K562 (cell line): ENCODE measurements around the gene IMPDH2. TPM values are rescaled to one million over a fixed set of nuclear protein-coding genes. Genes with fewer than 3 reads are reported as not detected.

ENCODE experiments used
- ADNP ChIP-seq: fragments of 200-800 bp; sonication (Bioruptor generic); IDR thresholded peaks from 2 replicates; pipeline ENCODE4 v1.6.1; 2016; ENCODE audit warnings: missing genetic modification characterization, missing compliant biosample characterization
- ARID2 ChIP-seq: fragments of 450-650 bp; IDR thresholded peaks from 2 replicates; pipeline ENCODE4 v1.6.1; 2017; ENCODE audit warnings: antibody characterized with exemption, mild to moderate bottlenecking
- ATF1 ChIP-seq, 2 experiments: fragments of 450-650 bp in 1 of 2; IDR thresholded peaks; 2 replicates each; pipeline ENCODE4 v1.6.1; 2016; ENCODE audit warnings: missing compliant biosample characterization in 1 of 2, missing genetic modification characterization in 1 of 2
- CLOCK ChIP-seq: fragments of 250-450 bp; sonication (Bioruptor Pico); IDR thresholded peaks from 2 replicates; pipeline ENCODE4 v1.4.0; 2020; ENCODE audit warnings: mild to moderate bottlenecking, moderate library complexity, borderline replicate concordance
- CTCFL ChIP-seq: IDR thresholded peaks from 2 replicates; pipeline ENCODE4 v1.6.1; 2011; ENCODE audit warnings: borderline replicate concordance, low read depth, mild to moderate bottlenecking, moderate library complexity, low read length; ENCODE audit not compliant: insufficient read depth, poor library complexity, severe bottlenecking
- E2F3 ChIP-seq: fragments of 250-450 bp; sonication (Bioruptor Pico); IDR thresholded peaks from 2 replicates; pipeline ENCODE4 v1.4.0; 2020; ENCODE audit warnings: mild to moderate bottlenecking
- E2F5 ChIP-seq: sonication (generic); formaldehyde crosslinking; IDR thresholded peaks from 2 replicates; pipeline ENCODE4 v1.8.0; 2022; ENCODE audit warnings: mild to moderate bottlenecking, missing genetic modification reagents
- ERF ChIP-seq: fragments of 450-650 bp; formaldehyde crosslinking; IDR thresholded peaks from 2 replicates; pipeline ENCODE4 v1.4.0; 2020; ENCODE audit warnings: mild to moderate bottlenecking, mixed read lengths
- ETV5 ChIP-seq: sonication (generic); formaldehyde crosslinking; IDR thresholded peaks from 2 replicates; pipeline ENCODE4 v1.4.0; 2020; ENCODE audit warnings: low read depth, mild to moderate bottlenecking, missing genetic modification reagents
- GATAD2A ChIP-seq: fragments of 450-650 bp; IDR thresholded peaks from 2 replicates; pipeline ENCODE4 v1.6.1; 2017
- KLF13 ChIP-seq: fragments of 450-650 bp; IDR thresholded peaks from 2 replicates; pipeline ENCODE4 v1.6.1; 2016; ENCODE audit warnings: missing genetic modification characterization, low read depth, mild to moderate bottlenecking, missing compliant biosample characterization, moderate library complexity, borderline replicate concordance
- MAZ ChIP-seq, 2 experiments: fragments of 450-650 bp in 1 of 2; sonication (generic) in 1 of 2; formaldehyde crosslinking; IDR thresholded peaks in 1 of 2; conservative IDR thresholded peaks in 1 of 2; 2 replicates each; pipeline versions ENCODE4 v1.4.0 to v1.5.0; 2020; ENCODE audit warnings: mild to moderate bottlenecking in 1 of 2, missing genetic modification reagents in 1 of 2
- MXI1 ChIP-seq: IDR thresholded peaks from 2 replicates; pipeline ENCODE4 v1.6.1; 2011; ENCODE audit warnings: low read depth, mild to moderate bottlenecking, improper control_type of control experiment, low read length
- NR3C1 ChIP-seq: sonication (generic); formaldehyde crosslinking; IDR thresholded peaks from 2 replicates; pipeline ENCODE4 v1.8.1; 2022; ENCODE audit warnings: missing genetic modification reagents
- POLR2G ChIP-seq: fragments of 200-400 bp; formaldehyde crosslinking; IDR thresholded peaks from 2 replicates; pipeline ENCODE4 v1.6.1; 2017; ENCODE audit warnings: low read depth, mild to moderate bottlenecking, antibody characterized with exemption, low read length, moderate library complexity
- RNF219 ChIP-seq: fragments of 250-450 bp; sonication (Bioruptor Pico); IDR thresholded peaks from 2 replicates; pipeline ENCODE4 v1.5.0; 2022; ENCODE audit warnings: mild to moderate bottlenecking
- U2AF1 ChIP-seq: fragments of 200-400 bp; formaldehyde crosslinking; optimal IDR thresholded peaks from 2 replicates; pipeline ENCODE3; 2017; ENCODE audit warnings: mild to moderate bottlenecking, low read depth, low read length, moderate library complexity
- ZBTB17 ChIP-seq: fragments of 450-650 bp; formaldehyde crosslinking; IDR thresholded peaks from 2 replicates; pipeline ENCODE4 v1.4.0; 2020; ENCODE audit warnings: mild to moderate bottlenecking
- ZNF707 ChIP-seq: fragments of 250-450 bp; sonication (Bioruptor Pico); conservative IDR thresholded peaks from 2 replicates; pipeline ENCODE4 v1.8.0; 2022; ENCODE audit warnings: inconsistent platforms, mild to moderate bottlenecking, moderate library complexity
- polyA plus RNA-seq, 8 experiments: library from polyadenylated mRNA; depleted of rRNA in 4 of 8; stranded (reverse) in 5 of 8; unstranded in 3 of 8; fragments of >200 nt; fragmentation: Nextera tagmentation in 2 of 8; fragmentation: Illumina TruSeq in 1 of 8; extraction: Ambion mirVana in 2 of 8; extraction: Trizol in 1 of 8; gene quantifications; 2 replicates each; pipeline versions ENCODE4 v1.2.1 to v1.2.3, GENCODE V29; 2011 to 2014; ENCODE audit warnings: inconsistent platforms in 1 of 8, missing spikeins in 1 of 8
- total RNA-seq, 7 experiments: library from RNA; depleted of rRNA in 6 of 7; stranded (reverse); fragments of >200 nt in 6 of 7; fragmentation: Illumina TruSeq in 2 of 7; extraction: Trizol in 2 of 7; gene quantifications; 2 replicates each; pipeline versions ENCODE4 v1.2.1 to v1.2.3, GENCODE V29; 2011 to 2021; ENCODE audit warnings: low replicate concordance in 1 of 7

The IMPDH2 gene
- total and polyA plus RNA-seq, 9 of the 15 experiments (the other 6 are each of a cell fraction or from before 2014, with no cell fraction given): 318 to 507 (median 366) TPM

- no peak for TF ChIP-seq CLOCK (CRISPR knock-in tag)
- no peak for TF ChIP-seq ADNP (tag)
- peak; percentile 31; the same call in 1 of the 2 replicates for TF ChIP-seq E2F5
- peak; percentile 71 for TF ChIP-seq U2AF1
- no peak for TF ChIP-seq GATAD2A
- TF ChIP-seq ARID2: no peak
- TF ChIP-seq CTCFL: no peak
- TF ChIP-seq POLR2G: peak; percentile 86
- TF ChIP-seq ZNF707 (CRISPR knock-in tag): no peak
- 0 out of 2 replicates have a peak, but pooled peaks have one; percentile 41 for TF ChIP-seq ERF
- 0 out of 2 replicates have a peak, but pooled peaks have one; percentile 50 for TF ChIP-seq NR3C1
- 0 out of 2 replicates have a peak, but pooled peaks have one; percentile 13 for TF ChIP-seq KLF13 (tag)
- TF ChIP-seq ATF1 (CRISPR knock-in tag; IDR thresholded peaks at IDR 0.05): peak; percentile 47; the same call in 1 of the 2 replicates
- TF ChIP-seq ATF1 (tag; IDR thresholded peaks at IDR 0.05): peak; percentile 93
- peak; percentile 59; the same call in 1 of the 2 replicates for TF ChIP-seq ETV5 (CRISPR knock-in tag)
- peak; percentile 74; the same call in 1 of the 2 replicates for TF ChIP-seq MXI1
- TF ChIP-seq ZBTB17 (CRISPR knock-in tag): 0 out of 2 replicates have a peak, but pooled peaks have one; percentile 12
- TF ChIP-seq RNF219 (CRISPR knock-in tag): no peak
- TF ChIP-seq E2F3 (CRISPR knock-in tag): no peak
- TF ChIP-seq MAZ (CRISPR knock-in tag; conservative IDR thresholded peaks at IDR 0.05 in 1 of 2, IDR thresholded peaks at IDR 0.05 in 1 of 2): peak in 1 of 2 experiments; percentile 43; a peak in 3 of 4 replicates
Measured at GRCh38 chr3:49017971-49018706, 11.1 kb downstream of the IMPDH2 start, which contains the start of gene DALRD3 (continued).
